GM03348 (cell line): ENCODE results near the gene UXS1.
A peak's percentile ranks its signal among the peaks of the same experiment; 100 is the strongest.
"Not testable (repeated sequence)": the region's sequence is repeated elsewhere in the genome, so short reads cannot be mapped to it uniquely, and the experiment has no call there.

ENCODE experiments used
- DNase-seq: peaks from one replicate; pipeline ENCODE4 v3.0.0; 2012; ENCODE audit warnings: low spot score

Gene UXS1

GRCh38 chr2:106160786-106161261 lies 33.3 kb downstream of the UXS1 start:
- no peak for DNase-seq

GRCh38 chr2:106159866-106160785 lies 34.0 kb downstream of the UXS1 start:
- DNase-seq = no peak

- no peak for DNase-seq
Observed at GRCh38 chr2:106158871-106159270, 35.2 kb downstream of the UXS1 start.

DNA sequence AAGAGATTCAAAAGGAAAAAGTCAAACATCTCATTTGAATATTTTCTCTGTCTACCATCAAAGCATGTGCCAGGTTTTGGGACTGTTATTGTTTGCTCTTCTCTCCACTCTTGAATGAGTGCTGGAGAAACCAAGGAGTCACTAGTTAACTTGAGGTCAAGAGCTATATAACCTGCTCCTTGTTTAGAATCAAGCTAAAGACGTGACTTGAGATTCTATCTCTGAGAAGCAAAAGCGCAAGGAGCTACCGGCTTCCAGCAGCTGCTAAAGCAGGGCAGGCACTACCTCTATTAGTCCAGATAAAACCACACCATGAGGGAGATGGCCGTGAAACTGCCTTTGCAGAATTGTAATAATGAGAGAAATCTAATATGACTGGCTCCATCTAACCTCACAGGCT lies 36.0 kb downstream of the UXS1 start:
- no peak for DNase-seq

DNA sequence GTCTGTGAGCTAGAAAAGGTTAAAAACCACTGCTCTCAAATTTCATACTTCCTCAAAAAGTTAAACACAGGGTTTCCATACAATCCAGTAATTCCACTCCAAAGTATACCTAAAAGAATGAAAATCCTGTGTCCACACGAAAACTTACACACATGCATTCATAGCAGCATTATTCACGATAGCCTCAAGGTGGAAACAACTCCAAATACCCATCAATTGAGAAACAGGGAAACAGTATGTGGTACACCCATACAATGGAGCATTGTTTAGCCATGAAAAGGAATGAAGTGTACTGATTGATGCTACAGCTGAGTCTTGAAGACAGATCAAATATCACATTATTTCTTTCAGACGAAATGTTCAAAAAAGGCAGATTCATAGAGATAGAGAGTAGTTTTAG lies 36.7 kb downstream of the UXS1 start:
- DNase-seq = no peak

DNA sequence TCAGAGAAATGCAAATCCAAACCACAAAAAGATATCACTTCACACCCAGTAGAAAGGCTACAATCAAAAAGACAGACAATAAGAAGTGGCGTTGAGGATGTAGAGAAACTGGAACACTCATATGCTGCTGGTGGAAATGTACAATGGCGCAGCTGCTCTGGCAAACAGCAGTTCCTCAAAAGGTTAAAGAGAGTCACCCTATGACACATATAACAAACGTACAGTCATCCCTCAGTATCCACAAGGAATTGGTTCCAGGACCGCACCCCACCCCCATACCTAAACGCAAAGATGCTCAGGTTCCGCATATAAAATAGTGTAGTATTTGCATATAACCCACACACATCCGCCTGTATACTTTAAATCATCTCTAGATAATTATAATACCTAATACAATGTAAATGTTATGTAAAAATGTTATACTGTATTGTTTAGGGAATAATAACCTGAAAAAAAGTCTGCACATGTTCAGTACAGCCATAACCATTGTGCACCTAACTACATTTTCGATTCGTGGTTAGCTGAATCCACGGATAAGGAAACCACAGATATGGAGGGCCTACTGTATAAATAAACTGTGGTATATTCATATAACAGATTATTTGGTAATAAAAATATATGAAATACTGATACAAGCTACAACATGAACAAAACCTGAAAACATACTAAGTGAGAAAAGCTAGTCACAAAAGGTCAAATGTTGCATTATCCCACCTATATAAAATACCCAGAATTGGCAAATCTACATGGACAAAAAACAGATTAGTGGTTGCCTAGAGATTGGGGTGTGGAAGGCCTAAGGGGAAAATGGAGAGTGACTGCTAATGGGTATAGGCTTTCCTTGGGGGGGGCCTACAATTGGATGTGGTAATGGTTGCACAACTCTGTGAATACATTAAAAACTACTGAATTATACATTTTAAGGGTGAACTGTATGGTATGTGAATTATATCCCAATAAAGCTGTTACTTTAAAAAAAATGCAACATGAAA lies 37.5 kb downstream of the UXS1 start:
- DNase-seq = no peak

GRCh38 chr2:106153781-106154180 lies 40.3 kb downstream of the UXS1 start:
- no peak for DNase-seq

DNA sequence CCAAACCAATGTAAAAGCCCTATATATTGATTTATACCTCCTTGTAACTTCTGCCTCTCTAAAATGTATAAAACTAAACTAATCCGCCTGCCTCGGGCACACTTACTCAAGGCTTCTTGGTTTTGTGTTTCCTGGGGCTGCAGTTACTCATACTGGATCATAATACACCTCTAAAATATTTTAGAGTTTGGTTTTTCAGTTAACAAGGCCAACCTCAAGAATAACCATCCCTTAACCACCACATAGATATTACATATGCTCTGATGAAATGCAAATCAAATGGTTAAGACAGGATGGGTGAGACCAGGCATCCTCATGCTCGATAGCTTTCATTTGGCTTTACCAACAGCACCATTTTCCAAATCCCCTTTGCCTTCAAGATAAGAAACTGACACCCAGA lies 46.4 kb downstream of the UXS1 start:
- no peak for DNase-seq

DNA sequence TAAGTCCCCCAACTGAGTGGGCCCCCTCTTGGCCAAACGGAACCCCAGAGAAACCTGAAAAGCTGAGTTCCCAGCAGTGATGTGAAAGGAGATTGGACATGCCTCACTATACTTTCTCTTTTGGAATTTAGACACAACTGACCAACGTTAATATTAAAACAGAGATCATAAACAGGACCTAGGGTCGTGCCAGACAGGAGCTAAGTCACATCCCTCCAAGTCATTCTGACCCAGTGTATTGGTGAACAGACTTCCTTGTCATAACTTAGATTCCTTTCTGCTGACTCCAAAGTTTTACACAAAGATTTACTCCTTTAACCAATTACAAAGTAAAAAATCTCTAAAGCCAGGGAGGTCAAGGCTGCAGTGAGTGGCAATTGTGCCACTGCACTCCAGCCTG lies 46.9 kb downstream of the UXS1 start:
- peak; percentile 78 for DNase-seq

GRCh38 chr2:106144621-106145331 lies 49.3 kb downstream of the UXS1 start:
- no peak for DNase-seq

- DNase-seq = no peak
Observed at GRCh38 chr2:106143495-106144215, 50.4 kb downstream of the UXS1 start.

DNA sequence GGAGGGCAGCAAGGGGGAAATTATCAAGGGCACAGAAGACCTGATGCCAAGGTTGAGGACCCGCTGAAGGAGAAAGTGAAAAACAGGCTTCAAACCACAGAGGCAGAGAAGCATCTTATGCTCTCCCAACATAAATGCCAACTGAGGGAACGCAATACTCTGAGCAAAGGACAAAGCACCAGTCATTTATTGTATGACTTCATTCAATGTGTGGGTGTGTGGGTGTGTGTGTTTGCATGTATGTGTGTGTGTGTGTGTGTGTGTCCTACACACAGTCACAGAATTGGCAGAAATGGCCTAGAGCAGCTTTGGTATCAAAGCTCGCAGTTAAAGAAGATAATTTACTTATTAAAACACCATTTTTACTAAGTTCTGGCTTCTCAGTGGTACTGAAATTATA lies 51.4 kb downstream of the UXS1 start:
- DNase-seq = no peak

- DNase-seq = no peak
Observed at GRCh38 chr2:106140913-106141312, 53.2 kb downstream of the UXS1 start.

DNA sequence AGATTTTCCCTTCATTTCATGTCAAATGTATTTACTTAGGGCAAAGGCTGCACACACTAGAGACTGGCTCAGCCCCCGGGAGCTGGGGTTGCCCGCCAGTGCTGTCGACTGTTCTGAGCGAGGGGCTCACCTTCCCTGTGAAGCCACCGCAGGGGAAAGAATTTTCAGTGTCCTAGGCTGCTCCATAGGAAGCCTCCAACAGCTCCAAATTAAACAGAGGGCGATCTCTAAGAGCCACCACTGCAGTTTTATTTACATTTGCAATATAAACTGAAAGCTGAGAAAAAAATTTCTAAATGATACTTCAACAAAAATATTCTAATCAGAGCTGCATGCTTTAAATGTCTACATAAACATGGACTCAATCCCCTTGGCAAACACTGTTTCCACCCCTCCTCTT lies 54.0 kb downstream of the UXS1 start:
- DNase-seq = no peak

DNA sequence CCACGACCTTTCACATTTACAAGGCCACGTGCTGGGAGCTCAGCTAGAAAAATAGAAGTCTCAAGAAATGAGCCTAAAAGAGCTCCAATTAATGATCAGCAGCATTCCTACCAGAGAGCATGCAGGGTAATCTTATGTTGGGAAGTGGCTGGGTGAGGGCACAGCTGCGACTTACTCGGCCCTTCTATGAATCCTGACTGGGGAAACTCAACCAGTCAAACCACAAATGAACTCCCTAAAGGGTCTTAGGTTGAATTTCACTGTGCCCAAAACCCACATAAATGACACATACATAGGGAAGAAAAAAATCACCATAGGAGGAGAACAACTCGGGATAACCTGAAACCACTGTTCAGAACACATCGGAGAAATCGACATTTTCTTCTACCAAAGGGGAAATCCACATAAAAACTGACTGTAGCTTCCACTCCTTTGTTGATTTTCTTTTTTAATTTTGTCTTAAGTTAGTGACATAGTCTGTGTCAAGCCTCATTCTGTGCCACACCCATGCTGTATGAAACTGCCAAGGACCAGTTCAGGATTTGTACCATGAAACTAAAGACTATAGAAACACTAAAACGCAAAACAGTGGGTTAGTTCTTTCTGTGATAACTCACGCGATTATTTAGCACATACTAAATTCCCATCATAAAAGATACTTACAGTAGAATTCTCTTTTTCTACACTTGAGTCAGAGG lies 54.7 kb downstream of the UXS1 start:
- DNase-seq = no peak

GRCh38 chr2:106138543-106139237 lies 55.4 kb downstream of the UXS1 start:
- no peak for DNase-seq

- DNase-seq = no peak
Observed at GRCh38 chr2:106137731-106138521, 56.2 kb downstream of the UXS1 start.

GRCh38 chr2:106131192-106131591 lies 62.9 kb downstream of the UXS1 start:
- not testable (repeated sequence) for DNase-seq
